PFSK-1 (cell line): Measurements from ENCODE around the gene TCF3.

Experiments
- FOXP2 ChIP-seq: optimal IDR thresholded peaks from 2 replicates; pipeline ENCODE3; 2011; ENCODE audit warnings: borderline replicate concordance, control low read depth, inconsistent platforms; ENCODE audit not compliant: insufficient read depth; ENCODE audit errors: extremely low read length, extremely low read depth
- POLR2AphosphoS5 ChIP-seq: IDR thresholded peaks from 2 replicates; pipeline ENCODE4 v1.6.1; 2012; ENCODE audit warnings: low read depth, mild to moderate bottlenecking, control low read depth, low read length, moderate library complexity
- REST ChIP-seq, 2 experiments: IDR thresholded peaks; 2 replicates each; pipeline versions ENCODE4 v1.6.1 to v1.8.0; 2011 to 2012; ENCODE audit warnings: low read depth in 2 of 2, low read length in 2 of 2, control low read depth in 1 of 2, inconsistent platforms in 1 of 2, mild to moderate bottlenecking in 1 of 2, moderate library complexity in 1 of 2; ENCODE audit not compliant: insufficient read depth in 1 of 2
- SIN3A ChIP-seq: IDR thresholded peaks from 2 replicates; pipeline ENCODE4 v1.6.1; 2012; ENCODE audit warnings: mild to moderate bottlenecking, low read length, moderate library complexity, borderline replicate concordance; ENCODE audit not compliant: insufficient read depth
- TAF1 ChIP-seq: IDR thresholded peaks from 2 replicates; pipeline ENCODE4 v1.6.1; 2012; ENCODE audit warnings: low read length, control low read depth, borderline replicate concordance; ENCODE audit not compliant: insufficient read depth

TCF3 gene

GRCh38 chr19:1624458-1624857 lies 28.0 kb downstream of the TCF3 start:
- TF ChIP-seq TAF1 (no peak), FOXP2 (no peak), REST (IDR thresholded peaks at IDR 0.05; ENCODE audit: insufficient read depth in 1 of 2, low read depth in 2 of 2, low read length in 2 of 2) (no peak), POLR2AphosphoS5 (no peak), SIN3A (no peak)

GRCh38 chr19:1622541-1622940 lies 29.9 kb downstream of the TCF3 start:
- TF ChIP-seq POLR2AphosphoS5 (no peak), SIN3A (no peak), TAF1 (no peak), FOXP2 (no peak), REST (IDR thresholded peaks at IDR 0.05; ENCODE audit: insufficient read depth in 1 of 2, low read depth in 2 of 2, low read length in 2 of 2) (no peak)

GRCh38 chr19:1622007-1622406 lies 30.4 kb downstream of the TCF3 start:
- TF ChIP-seq SIN3A (no peak), POLR2AphosphoS5 (no peak), REST (IDR thresholded peaks at IDR 0.05; ENCODE audit: insufficient read depth in 1 of 2, low read depth in 2 of 2, low read length in 2 of 2) (no peak), TAF1 (no peak), FOXP2 (no peak)

- TF ChIP-seq SIN3A (no peak), REST (IDR thresholded peaks at IDR 0.05; ENCODE audit: insufficient read depth in 1 of 2, low read depth in 2 of 2, low read length in 2 of 2) (no peak), FOXP2 (no peak), POLR2AphosphoS5 (no peak), TAF1 (no peak)
Measured at GRCh38 chr19:1621574-1621973, 30.8 kb downstream of the TCF3 start.

- no peak for TF ChIP-seq POLR2AphosphoS5
- no peak for TF ChIP-seq TAF1
- no peak for TF ChIP-seq SIN3A
- TF ChIP-seq FOXP2 = no peak
- TF ChIP-seq REST (IDR thresholded peaks at IDR 0.05; ENCODE audit: insufficient read depth in 1 of 2, low read depth in 2 of 2, low read length in 2 of 2) = no peak
Measured at GRCh38 chr19:1621021-1621420, 31.4 kb downstream of the TCF3 start.
